ENCODE measurements around the gene TFAP2A.

DNA sequence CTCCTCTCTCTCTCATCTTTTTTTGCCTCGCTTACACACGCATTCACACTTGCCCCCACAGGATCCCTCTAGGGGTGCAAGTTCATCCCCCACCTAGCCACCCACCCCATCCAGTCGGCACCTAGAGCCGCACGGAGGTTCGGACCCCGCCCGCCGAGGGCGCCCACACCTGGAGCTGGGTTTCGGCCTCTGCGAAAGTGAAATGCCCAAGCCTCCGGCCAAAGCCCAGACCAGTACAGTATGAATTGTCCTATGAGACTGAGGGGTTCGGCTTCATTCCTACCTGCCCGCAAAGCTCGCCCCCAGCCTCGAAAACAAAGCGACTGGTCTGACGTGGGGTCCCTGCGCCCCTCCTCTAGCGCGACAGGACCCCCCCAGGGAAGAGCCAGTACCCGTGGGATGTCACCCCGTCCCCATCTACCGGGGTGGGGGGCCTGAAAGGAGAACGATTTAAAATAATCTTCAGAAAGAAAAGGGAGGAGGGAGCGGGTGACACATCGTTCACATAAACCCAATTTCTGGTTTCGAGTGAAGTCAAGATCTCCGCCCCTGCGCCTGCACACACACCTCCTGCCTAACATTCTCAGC is 1.5 kb downstream of the TFAP2A start:
- TF ChIP-seq, protein P1, sequence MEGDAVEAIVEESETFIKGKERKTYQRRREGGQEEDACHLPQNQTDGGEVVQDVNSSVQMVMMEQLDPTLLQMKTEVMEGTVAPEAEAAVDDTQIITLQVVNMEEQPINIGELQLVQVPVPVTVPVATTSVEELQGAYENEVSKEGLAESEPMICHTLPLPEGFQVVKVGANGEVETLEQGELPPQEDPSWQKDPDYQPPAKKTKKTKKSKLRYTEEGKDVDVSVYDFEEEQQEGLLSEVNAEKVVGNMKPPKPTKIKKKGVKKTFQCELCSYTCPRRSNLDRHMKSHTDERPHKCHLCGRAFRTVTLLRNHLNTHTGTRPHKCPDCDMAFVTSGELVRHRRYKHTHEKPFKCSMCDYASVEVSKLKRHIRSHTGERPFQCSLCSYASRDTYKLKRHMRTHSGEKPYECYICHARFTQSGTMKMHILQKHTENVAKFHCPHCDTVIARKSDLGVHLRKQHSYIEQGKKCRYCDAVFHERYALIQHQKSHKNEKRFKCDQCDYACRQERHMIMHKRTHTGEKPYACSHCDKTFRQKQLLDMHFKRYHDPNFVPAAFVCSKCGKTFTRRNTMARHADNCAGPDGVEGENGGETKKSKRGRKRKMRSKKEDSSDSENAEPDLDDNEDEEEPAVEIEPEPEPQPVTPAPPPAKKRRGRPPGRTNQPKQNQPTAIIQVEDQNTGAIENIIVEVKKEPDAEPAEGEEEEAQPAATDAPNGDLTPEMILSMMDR (IDR thresholded peaks at IDR 0.05), result no peak
- TF ChIP-seq POLR2A (IDR thresholded peaks at IDR 0.05) (no peak), EP300 (IDR thresholded peaks at IDR 0.05) (no peak), POLR2AphosphoS5 (IDR thresholded peaks at IDR 0.05) (no peak)
